ENCODE measurements around the gene CYP46A1.
A peak's percentile ranks its signal among the peaks of the same experiment; 100 is the strongest.
"Not testable (repeated sequence)": the region's sequence is repeated elsewhere in the genome, so short reads cannot be mapped to it uniquely, and the experiment has no call there.

Gene CYP46A1

DNA sequence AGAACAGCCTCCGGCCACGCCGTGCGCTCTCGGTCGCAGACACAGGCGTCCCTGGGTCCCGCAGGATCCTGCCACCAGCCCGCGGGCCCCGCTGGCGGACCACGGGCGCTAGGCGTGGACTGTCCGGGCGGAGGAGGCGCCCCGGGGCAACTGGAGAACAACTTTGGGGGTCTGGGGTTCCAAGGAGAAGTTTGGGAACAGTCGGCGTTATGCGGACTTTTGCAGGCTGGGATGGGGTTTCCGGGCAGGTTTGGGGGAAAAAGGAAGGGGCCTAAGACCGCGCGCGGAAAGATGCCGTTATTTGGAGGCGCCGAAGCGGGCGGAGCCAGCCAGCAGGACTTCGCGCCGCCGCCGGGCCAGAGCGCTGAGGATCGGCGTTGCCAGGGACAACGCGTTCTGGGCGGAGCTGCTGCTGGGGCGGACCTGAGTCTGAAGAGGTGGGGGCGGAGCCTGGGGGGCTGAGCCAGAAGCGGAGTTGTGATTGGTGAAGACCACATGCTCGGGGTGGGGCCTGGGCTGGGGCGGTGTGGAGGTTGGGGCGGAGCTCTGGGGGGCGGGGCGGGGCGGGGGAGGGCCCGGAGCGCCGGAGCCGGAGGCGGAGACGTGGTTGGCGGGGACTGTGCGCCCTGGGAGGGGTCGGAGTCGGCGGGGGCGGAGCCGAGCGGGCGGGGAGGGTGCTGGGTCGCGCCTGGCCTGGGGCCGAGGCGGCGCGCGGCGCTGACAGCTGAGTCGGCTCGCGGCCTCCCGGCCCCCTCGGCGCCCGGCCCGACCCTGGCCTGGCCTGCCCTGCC is at the start of gene CYP46A1:
CYP46A1 (plus strand) TSS at position 680 of the 791 bp plus-strand sequence. CDS start 120 bp downstream, outside the sequence.
- DNase-seq (ENCODE audit: low spot score), result peak; percentile 100

DNA sequence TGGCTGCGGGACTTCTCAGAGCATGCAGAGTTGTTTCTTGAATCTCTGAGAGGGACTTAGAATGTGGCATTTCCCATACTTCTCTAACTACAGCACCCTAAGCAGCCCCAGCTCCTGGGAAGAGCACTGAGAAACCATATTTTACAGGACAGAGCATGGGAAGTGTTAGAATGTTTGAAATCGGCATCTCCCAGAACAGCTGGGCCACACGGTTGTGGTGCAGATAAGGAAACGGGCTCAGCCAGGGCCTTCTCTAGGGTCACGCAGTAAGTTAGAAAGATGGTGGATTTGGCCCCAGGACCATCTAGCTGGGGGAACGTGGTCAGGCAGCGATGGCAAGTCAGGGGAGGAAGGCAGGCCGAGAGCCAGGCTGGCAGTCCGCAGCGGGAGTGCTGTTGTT is 49.7 kb upstream of the CYP46A1 start:
- no peak for DNase-seq (ENCODE audit: low spot score)

DNA sequence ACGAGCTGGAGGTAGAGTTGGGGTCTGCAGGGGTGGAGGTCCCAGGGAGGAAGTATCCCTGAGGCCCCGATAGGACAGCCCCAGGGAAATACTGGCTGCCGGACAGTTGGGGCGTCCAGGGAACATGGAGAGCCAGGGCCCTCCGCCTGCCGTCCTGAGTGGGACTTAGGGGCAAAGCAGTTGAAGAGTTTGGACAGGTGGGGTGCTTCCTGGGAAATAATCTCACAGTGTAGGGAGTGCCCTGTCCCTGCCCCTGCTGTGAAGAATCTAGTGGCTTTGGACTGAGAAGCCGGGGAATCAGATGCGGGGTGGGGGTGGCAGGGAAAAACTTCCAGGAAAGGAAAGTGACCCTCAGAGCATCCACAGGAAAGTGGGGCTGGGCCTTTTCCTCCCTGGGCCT is 49.0 kb upstream of the CYP46A1 start:
- no peak for DNase-seq (ENCODE audit: low spot score)

DNA sequence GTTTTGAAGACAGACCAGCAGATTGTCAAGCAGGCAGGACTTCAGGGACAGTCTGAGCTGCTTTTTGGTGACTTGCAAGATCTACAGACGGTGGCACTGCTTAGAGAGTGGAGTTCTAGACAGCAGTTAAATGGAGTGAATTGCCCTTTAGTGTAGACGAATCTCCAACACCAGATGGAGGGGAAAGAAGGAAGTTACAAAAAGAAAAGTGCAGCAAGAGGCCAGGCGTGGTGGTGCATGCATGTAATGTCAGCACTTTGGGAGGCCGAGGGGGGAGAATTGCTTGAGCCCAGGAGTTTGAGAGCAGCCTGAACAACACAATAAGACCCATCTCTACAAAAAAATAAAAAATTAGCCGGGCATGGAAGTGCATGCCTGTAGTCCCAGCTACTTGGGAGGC is 47.6 kb upstream of the CYP46A1 start:
- DNase-seq (ENCODE audit: low spot score), result no peak

DNA sequence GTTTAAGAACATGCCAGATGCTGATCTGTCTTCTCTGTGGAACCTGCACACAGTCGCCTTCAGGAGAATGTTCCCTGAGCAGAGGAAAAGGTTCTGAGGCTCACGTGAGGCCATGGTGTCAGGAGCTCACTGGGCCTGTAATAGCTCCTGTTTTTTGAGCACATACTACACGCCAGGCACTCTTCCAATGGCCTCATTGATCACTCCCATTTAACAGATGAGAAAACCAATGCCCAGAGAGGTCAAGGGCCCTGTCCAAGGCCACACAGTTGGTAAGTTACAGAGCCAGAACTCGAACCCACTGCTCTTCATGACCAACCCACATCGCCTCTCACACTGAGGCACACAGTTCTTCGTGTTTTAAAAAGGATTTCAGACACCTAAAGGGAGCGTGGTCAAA is 46.5 kb upstream of the CYP46A1 start:
- no peak for DNase-seq (ENCODE audit: low spot score)

- not testable (repeated sequence) for DNase-seq (ENCODE audit: low spot score)
Measured at GRCh38 chr14:99642771-99643170, 41.3 kb upstream of the CYP46A1 start.

GRCh38 chr14:99643343-99643742 is 40.8 kb upstream of the CYP46A1 start:
- no peak for DNase-seq (ENCODE audit: low spot score)

- DNase-seq (ENCODE audit: low spot score), result no peak
Measured at GRCh38 chr14:99644035-99644587, 40.0 kb upstream of the CYP46A1 start.

DNA sequence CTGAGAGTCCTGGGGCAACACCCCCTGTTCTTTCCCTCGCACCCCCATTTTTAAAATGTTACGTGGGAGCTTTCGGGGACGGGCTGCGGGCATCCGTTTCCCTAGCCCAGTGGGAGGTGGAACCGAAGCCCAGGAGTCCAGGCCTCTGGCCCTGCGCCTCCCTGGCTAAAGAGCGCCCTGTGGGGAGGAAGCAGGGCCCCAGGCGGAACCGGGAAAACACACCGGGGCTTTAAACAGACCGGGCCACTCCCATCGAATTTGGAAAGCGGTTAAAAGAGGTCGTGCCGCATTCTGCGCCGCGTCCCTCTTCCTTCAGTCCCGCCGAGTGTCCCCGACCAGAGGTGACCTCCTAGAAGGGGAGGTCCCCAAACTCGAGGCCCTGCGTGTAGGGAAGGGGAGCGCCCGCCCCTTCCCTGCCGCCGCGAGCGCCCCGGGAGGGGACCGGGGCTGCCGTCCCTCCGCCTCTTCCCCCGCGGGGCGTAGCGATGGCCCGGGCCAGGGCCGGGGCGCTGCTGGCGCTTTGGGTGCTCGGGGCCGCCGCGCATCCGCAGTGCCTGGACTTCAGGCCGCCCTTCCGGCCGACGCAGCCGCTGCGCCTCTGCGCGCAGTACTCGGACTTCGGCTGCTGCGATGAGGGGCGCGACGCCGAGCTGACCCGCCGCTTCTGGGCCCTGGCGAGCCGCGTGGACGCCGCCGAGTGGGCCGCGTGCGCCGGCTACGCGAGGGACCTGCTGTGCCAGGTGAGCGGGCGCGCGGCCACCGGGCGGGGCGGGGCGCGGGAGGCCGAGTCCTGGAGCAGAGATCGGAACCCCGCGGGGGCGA is 39.2 kb upstream of the CYP46A1 start, which contains the start of gene HHIPL1:
HHIPL1 (plus strand) TSS at position 407 of the 822 bp plus-strand sequence; CDS start at position 486, 79 bp downstream.
- DNase-seq (ENCODE audit: low spot score), result no peak

GRCh38 chr14:99645545-99646505 is 38.3 kb upstream of the CYP46A1 start:
- no peak for DNase-seq (ENCODE audit: low spot score)

DNA sequence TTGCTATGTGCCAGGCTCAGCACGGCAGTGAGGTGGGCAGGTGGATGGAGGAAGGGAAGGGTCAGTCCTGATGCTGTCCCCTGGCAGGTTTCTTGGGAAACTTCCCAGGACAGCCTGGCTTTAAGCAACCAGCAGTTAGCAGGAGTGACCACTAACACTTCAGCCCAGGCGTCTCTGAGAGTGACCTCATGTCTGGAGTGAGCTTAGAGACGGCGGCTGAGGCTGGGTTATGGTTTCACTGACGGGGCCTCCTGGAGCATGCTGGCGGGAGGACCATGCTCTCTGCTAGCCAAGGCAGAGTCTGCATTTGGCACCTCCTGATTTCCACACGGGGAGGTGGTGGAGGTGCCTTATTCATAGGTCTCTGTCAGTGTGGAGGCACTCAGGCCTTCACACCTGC is 36.7 kb upstream of the CYP46A1 start:
- no peak for DNase-seq (ENCODE audit: low spot score)

DNA sequence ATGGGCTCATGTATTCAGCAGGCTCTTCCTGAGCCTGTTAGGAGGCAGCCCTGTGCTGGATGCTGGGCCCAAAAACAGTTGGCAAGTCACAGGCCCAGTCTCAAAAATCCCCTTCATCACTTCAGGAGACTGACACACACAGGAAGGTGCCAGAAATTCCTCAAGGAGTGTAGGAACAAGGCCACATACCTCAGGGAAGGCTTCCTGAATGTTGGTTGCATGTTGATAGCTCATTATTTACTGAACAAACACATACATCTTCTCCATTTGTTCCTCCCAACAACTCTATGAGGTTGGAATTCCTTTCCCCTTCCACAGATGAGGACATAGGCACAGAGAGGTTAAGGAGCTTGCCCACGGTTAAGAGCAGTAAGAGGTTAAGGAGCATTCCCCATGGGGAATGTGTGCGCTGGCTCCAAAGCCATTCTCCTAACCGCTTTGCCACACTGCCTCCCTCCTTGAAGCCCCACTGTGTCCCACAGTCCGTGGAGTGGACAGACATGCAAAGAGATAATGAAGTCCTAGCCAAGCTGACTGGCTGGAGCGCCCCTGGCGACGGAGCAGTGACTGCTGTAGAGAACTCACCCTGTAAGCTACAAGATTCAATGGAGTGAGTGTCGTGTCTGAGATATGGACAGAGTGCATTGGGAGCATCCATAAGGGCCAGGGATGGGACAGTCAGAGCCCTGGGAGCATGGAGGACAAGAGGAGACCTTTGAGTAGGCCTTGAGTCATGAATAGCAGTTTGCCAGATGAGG is 35.9 kb upstream of the CYP46A1 start:
- DNase-seq (ENCODE audit: low spot score), result no peak

DNA sequence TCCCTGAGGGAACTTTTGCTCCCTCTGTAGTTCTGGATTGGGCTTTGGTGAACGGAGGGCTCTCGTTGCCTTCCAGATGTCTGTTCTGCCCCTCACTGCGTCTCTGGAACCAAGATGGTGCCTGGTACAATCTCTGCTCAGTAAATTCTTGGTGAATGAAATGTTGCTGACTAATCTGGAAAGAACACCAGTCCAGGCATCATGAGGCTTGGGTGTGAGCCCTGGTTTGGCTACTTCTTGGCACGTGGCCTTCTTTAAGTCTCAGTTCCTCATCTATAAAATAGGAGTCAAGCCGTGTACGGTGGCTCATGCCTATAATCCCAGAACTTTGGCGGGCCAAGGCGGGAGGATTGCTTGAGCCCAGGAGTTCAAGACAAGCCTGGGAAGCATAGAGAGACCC is 34.9 kb upstream of the CYP46A1 start:
- DNase-seq (ENCODE audit: low spot score), result no peak

GRCh38 chr14:99649643-99650042 is 34.5 kb upstream of the CYP46A1 start:
- DNase-seq (ENCODE audit: low spot score), result no peak

DNA sequence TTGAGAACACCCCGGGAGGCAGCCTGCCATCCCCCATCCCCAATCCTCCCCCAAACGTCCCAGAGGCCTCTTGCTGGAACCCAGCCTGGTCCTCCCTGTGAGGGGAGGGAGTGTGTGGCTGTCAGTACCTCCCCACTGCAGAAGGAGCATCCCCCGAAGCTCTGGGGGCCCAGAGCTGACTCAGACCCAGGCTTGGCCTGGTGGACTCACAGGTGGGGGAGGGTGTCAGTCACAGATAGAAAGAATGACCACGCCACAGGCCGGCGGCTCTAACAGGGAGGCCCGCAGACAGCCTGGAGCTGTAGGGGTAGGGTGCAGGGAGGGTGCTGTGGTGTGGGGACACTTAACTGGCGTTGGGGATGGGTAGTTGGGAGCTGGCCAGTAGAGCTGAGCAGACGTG is 33.9 kb upstream of the CYP46A1 start:
- no peak for DNase-seq (ENCODE audit: low spot score)

DNA sequence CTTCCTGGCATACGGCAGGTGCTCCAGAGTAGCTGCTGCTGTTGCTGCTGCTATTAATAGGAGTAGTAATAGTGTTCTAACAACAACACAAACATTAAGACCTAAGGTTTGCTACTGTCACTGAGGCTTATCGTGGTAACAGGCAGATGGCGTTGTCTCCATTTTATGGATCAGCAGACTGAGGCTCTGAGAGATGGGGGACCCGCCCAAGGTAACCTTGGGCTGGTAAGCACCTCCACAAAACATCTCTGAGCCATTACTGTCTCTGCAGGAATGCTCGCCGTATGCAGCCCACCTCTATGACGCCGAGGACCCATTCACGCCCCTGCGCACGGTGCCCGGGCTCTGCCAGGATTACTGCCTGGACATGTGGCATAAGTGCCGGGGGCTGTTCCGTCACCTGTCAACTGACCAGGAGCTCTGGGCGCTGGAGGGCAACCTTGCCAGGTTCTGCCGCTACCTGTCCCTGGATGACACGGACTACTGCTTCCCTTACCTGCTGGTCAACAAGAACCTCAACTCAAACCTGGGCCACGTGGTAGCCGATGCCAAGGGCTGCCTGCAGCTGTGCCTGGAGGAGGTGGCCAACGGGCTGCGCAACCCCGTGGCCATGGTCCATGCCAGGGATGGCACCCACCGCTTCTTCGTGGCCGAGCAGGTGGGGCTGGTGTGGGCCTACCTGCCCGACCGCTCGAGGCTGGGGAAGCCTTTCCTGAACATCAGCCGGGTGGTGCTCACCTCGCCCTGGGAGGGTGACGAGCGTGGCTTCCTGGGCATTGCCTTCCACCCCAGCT is 31.9 kb upstream of the CYP46A1 start:
- no peak for DNase-seq (ENCODE audit: low spot score)

GRCh38 chr14:99654235-99654985 is 29.7 kb upstream of the CYP46A1 start:
- DNase-seq (ENCODE audit: low spot score), result peak; percentile 30

GRCh38 chr14:99655521-99655920 is 28.6 kb upstream of the CYP46A1 start:
- DNase-seq (ENCODE audit: low spot score), result no peak

GRCh38 chr14:99656171-99656570 is 27.9 kb upstream of the CYP46A1 start:
- DNase-seq (ENCODE audit: low spot score), result no peak
